Subcutaneous adipose tissue (tissue), 4 donors: ENCODE measurements around the gene SEPTIN10. TPM values are rescaled to one million over a fixed set of nuclear protein-coding genes. Genes with fewer than 3 reads are reported as not detected.

ENCODE experiments used
- total RNA-seq, 4 donors: library from RNA; depleted of rRNA; stranded (reverse); fragments of >200 nt; gene quantifications; one replicate each; pipeline ENCODE4 v1.1.0, GENCODE V29; 2016
- TF ChIP-seq, protein P1 (sequence below): fragments of 450-650 bp; IDR thresholded peaks from one replicate; pipeline ENCODE4 v1.5.1; 2016; ENCODE audit warnings: low read depth, mild to moderate bottlenecking, control low read depth, antibody characterized with exemption, moderate library complexity

Gene SEPTIN10
- total RNA-seq, 4 donors from 2014 or later = 106 to 124 (median 107) TPM

DNA sequence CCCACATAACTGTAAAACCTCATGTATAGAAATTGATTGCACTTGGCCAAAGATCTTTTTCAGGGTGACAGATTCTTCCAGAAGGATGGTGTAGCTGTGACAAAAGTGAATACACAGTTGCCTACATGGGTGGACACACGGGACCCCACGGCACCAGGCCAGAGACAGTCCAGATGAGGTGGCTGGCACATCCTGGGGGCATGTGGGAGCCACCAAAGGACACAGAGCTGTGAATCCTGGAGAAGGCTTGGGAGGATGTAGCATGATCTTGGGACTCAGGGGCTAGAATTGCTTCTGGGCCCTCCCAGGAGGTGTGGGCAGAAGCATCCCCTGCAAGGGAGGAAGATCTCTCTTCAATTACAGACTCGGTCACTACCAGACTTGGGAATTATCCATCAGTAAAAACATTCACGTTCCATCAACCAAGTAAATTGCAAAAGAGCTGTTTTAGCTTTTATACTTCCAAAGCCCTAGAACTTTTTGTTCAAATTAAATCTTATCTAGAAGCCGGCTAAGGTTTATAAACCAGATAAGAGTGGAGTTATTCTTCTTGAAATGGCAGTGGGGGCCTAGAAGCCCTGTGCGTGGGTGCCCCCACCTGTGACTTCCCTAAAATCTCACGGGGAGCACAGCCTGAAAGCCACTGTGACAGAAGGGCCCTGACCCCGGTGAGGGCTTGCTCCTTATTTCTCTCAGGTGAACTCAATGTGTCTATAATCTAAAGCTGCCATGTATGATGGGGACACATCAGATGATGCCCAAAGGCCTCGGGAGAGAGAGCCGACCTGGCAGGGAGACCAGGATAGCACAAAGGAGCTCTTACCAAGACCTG, 81.7 kb downstream of the SEPTIN10 start:
- TF ChIP-seq, protein P1, sequence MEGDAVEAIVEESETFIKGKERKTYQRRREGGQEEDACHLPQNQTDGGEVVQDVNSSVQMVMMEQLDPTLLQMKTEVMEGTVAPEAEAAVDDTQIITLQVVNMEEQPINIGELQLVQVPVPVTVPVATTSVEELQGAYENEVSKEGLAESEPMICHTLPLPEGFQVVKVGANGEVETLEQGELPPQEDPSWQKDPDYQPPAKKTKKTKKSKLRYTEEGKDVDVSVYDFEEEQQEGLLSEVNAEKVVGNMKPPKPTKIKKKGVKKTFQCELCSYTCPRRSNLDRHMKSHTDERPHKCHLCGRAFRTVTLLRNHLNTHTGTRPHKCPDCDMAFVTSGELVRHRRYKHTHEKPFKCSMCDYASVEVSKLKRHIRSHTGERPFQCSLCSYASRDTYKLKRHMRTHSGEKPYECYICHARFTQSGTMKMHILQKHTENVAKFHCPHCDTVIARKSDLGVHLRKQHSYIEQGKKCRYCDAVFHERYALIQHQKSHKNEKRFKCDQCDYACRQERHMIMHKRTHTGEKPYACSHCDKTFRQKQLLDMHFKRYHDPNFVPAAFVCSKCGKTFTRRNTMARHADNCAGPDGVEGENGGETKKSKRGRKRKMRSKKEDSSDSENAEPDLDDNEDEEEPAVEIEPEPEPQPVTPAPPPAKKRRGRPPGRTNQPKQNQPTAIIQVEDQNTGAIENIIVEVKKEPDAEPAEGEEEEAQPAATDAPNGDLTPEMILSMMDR = no peak

DNA sequence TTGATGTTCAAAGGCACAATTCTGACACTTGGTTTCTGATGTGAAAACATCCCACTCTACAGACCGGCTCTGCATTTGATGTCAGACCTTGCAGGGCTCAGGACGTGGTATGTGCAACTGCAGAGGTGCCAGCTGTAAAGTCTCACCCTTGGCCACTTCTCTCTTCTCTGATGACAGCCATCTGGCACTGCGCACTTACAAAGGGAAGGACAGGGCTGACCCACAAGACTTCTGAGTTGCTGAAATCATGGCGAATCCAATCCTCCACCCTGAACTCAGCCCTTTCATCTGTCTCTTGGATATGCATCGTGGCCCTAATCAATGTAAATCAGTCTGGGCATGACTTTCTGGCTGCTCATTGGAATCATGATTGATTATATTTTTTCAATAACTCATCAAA, 82.5 kb downstream of the SEPTIN10 start:
- TF ChIP-seq, protein P1 = no peak

DNA sequence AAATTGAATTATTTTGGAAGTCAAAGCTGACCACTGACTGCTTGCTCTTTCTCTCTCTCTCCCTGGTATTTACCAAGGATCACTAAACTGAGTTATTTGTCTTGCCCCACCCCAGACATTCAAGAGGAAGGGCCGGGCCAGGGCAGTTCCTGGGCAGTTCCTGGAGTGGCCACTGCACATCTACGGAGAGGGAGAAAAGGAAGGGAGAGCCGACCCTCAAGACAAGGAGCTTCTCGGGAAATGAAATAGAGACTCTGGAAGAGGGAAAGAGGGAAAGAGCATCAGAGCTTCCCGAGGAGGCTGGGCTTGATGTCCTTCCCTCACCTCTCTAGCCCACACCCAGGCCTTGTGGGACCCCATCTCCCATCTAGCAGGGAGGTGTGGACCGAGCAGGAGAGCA, 83.1 kb downstream of the SEPTIN10 start:
- TF ChIP-seq, protein P1 = no peak

DNA sequence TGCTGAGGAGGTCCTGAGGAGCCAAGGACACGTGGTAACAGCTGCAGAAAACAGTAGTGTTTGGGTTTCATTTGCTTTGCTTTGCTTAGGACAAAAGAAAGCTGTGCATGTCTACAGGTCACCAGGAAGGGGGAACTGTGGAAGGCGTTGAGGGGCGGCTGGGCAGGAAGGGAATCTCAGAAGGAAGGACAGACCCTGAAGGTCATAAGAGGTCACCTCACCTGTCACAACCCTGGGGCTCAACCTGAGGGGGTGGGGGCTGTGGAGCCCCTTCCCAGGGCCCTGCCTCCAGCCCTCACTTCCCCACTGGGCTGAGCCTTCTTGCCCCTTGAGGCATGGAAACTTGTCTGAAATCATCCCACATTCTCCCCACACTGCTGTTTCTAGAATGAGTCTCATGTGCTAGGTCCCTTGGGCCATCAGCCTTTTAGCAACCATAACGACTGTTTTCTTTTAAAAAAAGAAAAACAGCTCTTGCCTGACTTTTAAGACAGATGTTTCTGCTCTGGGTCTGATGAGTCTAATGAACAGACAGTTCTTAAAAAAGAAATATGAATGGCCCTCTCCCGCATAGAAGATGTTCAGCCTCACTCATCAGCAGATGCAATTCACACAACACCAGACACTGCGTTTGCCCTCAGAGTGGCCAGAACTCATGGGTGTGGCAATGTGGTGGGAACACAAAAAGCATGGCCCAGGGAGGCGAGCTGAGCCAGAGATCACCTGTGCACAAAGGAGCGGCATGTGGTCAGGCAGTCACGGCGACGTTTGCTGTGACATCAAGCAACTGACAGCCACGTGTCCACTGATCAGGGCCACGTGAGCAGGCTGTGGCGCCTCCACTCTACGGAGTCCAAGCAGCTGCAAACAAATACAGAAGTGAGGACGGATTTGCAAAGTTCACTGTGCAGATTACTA, 84.0 kb downstream of the SEPTIN10 start:
- TF ChIP-seq, protein P1 = no peak

DNA sequence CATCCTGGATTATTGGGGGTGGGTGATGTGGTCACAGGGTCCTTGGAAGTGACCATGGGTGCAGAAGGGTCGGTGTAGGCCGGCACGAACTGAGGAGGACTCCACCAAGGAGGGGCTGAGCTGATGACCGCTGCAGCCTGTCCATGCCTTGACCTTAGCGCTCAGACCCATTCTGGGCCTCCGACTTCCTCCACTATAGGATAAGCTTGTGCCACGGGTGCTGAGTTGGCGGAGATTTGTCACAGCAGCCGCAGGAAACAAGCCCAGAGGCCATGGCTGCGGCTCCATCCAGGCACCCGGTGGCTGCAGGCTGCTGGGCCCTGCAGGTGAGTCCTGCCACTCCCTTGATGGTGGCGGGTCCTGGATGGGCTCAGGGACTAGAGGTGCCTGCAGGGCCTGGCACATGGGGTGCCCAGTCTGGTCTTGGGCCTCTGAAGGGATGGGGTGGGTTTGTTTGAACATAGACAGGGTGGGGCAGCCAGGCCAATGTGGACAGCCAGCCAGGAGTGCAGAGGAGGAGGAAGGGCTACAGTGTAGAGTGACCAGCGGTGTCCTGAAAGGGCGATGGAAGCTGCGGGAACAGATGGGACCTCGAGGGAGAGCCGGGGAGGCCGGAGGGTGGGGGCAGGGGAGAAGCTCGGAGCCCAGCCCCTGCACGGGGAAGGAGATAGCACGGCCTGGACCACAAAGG, 84.8 kb downstream of the SEPTIN10 start:
- TF ChIP-seq, protein P1 = no peak

DNA sequence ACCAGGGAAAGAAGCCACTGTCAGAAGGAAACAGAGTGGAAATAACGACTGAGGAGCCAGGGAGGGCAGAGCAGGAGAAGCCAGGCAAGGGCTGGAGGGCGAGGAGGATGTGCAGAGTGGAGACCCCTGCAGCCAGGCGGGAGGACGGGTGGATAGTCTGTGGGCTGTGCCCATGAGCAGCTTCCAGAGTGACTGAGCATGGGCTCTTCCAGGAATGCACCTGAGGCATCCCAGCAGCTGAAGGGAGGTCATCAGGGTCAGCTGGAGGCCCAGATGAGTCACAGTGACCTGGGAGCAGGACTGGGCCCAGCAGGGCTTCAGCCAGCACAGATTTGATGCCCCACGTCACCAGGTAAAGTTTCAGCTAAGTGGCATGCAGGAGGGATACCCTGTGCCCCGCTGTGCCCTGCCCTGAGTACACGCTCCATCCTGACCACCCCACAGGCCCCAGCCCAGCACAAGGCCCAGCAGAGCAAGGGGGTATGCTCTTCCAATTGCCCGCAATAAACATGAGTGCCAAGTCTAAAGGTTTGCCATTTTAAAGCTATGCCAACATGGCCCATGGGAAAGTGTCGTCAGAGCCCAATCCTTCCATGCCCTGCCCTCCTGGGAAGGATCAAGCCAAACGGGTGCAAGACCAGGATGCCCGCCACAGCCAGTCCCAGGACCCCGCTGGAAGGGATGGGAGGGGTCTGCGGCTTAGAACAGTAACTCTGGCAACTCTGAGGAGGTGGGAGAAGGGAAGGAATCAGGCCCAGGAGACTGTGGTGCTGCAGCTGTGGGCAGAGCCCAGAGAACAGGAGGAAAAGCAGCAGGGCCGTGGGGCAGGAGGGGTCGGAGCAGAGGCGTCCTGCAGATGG, 85.7 kb downstream of the SEPTIN10 start:
- TF ChIP-seq, protein P1 = no peak
